ACHN (cell line): ENCODE results near the gene ABL2.
"Not testable (repeated sequence)": the region's sequence is repeated elsewhere in the genome, so short reads cannot be mapped to it uniquely, and the experiment has no call there.

Source experiments
- DNase-seq: peaks from one replicate; pipeline ENCODE4 v3.0.0-alpha.2; 2015
- in situ Hi-C: cut with HindIII; loops from 2 replicates; pipeline ENCODE4 v1.10.0; 2017; ENCODE audit warnings: low sequenced_read_pairs, low pct_ligation_motif_present, low pct_unique_long_range_greater_than_20kb

Gene ABL2

DNA sequence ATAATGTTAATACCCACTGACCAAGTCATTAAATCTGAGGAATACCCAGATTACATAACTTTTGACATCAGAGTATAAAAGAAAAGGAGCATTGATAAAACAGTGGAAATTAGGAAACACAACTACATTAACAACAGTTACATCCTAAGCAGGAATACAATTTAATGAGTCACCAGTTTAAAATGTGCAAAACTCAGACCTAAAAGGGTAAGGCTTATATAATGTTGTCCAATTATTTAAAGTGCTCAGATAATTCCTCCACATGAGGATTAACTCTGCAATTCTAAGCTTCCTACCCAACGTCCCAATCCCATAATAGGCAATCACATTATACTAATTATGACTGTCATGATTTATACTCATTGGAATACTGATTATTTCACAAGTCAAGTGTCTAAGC lies 50.5 kb downstream of the ABL2 start:
- in situ Hi-C loops, result no loop called here
- DNase-seq, result peak; percentile 8

DNA sequence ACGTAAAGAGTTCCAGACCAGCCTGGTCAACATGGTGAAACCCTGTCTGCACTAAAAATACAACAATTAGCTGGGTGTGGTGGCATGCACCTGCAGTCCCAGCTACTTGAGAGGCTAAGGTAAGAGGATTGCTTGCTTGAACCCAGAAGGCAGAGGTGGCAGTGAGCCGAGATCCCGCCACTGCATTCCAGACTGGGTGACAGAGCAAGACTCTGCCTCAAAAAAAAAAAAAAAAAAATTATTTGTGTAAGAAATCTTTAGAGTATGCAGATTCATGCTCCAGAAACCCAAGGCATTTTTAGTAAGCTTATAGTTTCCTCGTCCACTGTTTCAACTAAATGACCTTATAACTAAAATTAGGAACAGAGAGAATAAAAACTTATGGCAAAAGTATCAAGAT lies 51.3 kb downstream of the ABL2 start:
- in situ Hi-C loops, result no loop called here
- DNase-seq, result no peak

DNA sequence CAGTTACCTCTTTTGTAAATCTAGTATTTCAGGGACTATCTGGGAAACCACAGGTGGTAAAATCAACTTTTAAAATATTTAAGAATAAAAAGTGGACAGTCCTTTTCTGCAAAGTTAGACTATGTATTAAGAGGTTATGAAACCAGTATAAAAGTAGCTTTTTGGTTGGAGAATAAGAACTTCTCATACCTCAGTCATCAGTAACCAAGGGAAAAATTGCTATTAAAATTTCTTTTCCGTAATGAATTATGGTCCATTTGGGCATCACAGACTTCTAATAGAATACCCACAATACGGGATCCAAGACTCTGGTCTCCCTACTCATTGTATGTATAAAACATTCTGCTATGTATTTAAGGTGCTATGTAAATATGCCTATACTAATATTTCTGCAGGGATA lies 51.9 kb downstream of the ABL2 start:
- in situ Hi-C loops, result no loop called here
- no peak for DNase-seq

DNA sequence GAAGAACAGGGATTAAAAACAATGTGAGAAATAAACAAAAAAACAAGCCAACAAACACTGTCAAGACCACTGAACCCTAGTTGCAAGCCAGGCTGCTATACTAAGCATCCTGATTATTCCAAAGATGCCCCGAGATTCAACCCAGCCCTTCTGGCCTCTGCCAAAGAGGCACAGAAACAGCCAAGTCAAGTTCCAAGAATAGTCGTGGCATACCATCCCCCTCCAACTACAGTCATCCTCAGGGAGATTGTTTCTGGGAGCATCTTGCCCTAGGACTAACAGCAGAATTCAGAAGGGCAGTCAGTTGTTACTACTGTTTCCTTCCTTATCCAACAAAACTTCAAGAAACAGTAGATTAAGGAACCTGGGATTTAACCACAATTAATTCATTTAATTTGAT lies 52.3 kb downstream of the ABL2 start:
- no peak for DNase-seq
- in situ Hi-C loops, result no loop called here

DNA sequence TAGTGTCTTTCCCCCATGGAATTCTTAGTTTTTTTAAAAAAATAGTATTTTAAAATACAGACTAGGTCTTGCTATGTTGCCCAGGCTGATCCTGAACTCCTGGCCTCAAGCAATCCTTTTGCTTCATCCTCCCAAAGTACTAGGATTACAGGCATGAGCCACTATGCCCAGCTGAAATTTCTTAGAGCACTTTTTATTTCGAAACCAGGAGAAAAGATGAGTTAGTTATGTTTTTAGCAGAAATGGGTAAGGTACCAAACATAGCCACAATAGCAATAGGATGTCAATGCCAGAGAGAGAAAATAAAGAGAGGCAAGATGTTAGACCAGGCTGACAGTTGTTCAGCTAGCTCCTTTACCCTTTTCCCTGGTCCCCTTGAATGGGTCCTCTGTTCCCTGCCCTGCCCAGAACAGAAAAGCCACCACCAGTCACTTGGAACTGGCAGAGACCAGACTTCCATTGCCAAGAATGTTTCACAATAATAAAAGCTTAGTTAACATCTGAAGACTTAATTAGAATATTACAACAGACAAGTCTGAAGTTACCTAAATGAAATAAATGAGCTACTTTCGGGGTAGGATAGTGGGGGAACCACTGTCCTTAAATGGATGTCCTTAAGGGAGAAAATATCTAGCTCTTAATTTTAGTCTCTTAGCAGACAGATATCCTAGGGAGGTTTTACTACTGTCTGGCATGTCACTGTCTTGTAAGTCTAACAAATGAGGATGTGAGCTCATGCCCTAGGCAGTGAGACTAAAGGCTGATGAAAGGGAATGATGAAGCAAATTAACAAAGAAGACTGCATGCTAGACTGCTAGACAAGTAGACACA lies 54.3 kb downstream of the ABL2 start:
- DNase-seq, result no peak
- in situ Hi-C loops, result no loop called here

DNA sequence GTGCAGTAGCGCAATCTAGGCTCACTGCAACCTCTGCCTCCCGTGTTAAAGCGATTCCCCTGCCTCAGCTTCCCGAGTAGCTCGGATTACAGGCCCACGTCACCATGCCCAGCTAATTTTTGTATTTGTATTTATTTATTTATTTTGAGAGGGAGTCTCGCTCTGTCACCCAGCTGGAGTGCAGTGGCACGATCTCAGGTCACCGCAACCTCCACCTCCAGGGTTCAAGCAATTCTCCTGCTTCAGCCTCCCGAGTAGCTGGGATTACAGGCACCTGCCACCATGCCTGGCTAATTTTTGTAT lies 59.1 kb downstream of the ABL2 start:
- in situ Hi-C loops, DNase-seq: not testable (repeated sequence)

DNA sequence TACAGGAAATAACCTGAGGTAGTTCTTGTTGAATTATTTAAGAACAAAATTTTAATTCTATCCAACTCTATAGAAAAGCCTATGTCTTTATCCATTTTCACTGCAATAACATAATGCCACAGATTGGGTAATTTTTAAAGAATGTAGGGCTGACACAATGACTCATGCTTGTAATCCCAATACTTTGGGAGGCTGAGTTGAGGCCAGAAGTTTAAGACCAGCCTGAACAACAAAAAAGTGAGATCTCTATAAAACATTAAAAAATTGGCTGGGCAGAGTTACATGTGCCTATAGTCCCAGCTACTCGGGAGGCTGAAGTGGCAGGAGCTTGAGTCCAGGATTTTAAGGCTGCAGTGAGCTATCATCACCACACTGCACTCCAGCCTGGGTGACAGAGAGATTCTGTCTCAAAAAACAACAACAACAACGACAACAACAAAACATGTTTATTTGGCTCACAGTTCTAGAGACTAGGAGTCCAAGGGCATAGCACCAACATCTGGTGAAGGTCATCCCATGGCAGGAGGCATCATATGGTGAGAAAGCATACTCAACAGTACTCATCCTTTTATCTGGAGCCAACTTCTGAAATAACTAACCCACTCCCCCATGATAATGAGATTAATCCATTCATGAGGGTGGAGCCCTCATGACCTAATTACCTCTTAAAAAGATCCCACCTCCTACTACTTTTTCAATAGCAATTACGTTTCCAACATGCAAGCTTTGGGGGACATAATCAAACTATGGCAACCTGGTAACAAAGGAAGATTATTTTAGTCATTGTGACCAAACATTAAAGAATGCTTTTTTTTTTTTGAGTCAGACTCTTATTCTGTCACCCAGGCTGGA lies 59.6 kb downstream of the ABL2 start:
- in situ Hi-C loops, result no loop called here
- DNase-seq, result no peak

DNA sequence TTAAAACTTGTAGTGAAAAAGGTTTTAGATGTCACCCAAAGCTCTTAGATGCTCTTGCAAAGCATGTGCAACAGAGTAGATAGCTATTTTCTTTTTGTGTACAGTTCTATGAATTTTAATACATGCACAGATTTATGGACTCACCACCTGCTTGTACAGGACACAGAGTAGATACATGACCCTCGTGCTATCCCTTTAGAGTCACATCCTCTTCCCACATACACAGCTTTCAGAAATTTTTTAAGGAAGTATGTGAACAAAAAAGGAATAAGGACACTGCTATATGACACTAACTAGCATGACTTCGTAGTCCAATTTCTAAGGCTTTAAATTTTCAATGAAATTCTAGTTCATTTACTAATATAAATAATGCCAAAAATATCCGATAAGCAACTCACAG lies 60.9 kb downstream of the ABL2 start:
- no peak for DNase-seq
- in situ Hi-C loops, result no loop called here

DNA sequence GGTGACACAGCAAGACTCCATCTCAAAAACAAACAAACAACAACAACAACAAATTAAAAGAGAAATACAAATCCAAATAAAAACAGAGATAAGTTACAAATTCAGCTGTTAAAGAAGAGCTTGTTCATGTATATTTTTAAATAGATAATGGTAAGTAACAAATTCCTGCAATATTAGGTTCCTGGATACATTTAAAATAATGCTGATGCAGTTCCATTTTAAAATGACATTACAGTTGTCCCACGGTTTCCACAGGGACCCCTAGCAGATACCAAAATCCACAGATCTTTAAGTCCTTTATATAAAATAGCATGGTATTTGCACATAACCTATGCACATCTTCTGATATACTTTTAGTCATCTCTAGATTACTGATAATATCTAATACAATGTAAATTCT lies 61.5 kb downstream of the ABL2 start:
- in situ Hi-C loops, result no loop called here
- DNase-seq, result no peak

DNA sequence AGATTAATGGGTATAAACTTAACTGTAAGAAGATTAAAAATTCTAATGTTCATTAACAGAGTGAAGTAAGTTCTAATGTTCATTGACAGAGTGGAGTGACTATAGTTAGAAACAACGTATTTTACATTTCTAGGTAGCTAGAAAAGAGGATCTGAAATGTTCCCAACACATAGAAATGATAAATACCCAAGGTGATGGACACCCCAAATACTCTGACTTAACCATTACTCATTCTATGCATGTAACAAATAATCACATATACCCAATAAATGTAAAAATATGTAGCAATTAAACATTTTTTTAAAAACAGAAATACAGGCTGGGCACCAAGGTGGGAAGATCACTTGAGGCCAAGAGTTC lies 62.1 kb downstream of the ABL2 start:
- in situ Hi-C loops, result no loop called here
- no peak for DNase-seq

DNA sequence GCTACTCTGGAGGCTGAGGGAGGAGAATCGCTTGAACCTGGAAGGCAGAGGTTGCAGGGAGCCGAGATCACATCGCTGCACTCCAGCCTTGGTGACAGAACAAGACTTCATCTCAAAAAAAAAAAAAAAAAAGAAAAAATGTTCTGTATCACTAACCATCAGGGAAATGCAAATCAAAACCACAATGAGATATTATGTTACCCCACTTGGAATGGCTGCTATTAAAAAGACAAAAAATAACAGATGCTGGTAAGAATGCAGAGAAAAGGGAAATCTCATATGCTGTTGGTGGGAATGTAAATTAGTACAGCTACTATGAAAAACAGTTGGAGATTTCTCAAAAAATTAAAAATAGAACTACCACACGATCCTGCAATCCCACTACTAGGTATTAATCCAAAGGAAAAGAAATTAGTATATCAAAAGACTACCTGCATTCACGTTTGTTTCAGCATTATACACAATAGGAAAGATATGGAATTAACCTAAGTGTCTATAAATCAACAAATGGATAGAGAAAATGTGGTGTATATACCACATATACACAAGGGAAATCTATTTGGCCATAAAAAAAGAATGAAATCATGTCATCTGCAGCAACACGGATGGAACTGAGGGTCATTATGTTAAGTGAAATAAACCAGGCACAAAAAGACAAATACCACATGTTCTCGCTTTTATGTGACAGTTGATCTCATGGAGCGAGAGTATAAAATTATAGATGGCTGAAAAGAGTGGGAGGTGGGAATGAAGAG lies 62.6 kb downstream of the ABL2 start:
- in situ Hi-C loops, result no loop called here
- no peak for DNase-seq

DNA sequence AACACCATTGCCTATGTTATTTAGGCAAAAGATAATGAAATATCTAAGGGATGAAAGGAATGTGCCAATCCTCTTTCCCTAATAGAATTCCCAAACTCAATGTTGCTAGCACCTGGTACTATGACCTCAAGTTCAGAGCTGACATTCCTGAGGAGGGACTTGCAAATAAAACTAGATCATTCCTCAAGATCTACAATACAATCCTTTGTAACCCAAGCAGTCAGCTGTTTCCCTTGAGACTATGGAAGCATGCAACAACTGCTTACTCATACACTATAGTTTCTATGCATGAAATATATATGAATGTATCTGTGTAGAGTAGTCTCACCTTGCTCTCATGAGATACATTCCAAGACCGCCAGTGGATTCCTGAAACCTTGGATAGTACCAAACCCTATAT lies 65.0 kb downstream of the ABL2 start:
- DNase-seq, result no peak

DNA sequence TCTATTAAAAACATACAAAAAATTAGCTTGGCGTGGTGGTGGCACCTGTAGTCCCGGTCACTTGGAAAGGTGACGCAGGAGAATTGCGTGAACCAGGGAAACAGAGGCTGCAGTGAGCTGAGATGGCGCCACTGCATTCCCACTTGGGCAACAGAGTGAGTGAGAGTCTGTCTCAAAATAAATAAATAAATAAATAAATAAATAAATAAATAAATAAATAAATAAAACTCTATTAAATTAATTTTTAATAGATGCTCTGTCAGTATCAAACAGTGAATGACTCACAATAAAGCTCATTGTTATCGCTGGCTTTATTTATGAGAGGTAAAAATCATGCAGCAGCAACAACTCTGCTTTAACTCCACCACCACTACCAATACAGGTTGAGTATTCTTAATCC lies 72.8 kb downstream of the ABL2 start:
- no peak for DNase-seq
- in situ Hi-C loops, result no loop called here

More for the DNA sequence above, 65.0 kb downstream of the ABL2 start:
- in situ Hi-C loops, result no loop called here

DNA sequence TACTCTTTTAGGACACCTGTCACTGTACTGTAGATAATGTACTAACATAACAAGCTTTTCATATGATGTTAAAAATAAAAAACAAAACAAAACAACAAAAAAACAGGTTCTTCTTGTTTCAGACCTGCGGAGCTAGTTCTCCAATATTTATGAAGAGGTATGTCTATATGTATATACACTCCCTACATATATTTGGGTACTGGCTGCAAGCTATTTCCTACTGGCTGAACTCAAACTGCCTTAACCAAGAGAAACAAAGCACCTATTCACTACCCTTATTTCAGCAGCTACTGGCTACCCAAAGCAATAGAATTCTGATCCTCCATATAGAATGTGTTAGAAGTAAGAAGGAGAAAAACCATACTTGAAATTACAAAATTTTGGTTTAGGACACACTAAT lies 73.5 kb downstream of the ABL2 start:
- in situ Hi-C loops, result no loop called here
- no peak for DNase-seq

DNA sequence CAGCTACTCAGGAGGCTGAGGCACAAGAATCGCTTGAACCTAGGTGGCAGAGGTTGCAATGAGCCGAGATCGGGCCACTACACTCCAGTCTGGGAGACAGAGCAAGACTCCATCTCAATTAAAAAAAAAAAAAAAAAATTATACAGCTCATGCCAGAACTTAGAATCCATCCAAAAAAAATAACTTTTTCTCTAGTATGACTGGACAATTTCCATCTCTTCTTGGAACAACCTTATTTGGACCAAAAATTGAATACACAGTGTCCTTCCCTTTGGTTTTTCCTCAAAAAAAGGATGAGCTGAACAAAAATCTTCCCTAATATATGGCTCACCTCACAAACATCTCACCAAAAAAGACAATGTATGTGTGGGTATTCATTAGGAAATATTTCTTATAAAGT lies 73.9 kb downstream of the ABL2 start:
- in situ Hi-C loops, result no loop called here
- DNase-seq, result no peak

DNA sequence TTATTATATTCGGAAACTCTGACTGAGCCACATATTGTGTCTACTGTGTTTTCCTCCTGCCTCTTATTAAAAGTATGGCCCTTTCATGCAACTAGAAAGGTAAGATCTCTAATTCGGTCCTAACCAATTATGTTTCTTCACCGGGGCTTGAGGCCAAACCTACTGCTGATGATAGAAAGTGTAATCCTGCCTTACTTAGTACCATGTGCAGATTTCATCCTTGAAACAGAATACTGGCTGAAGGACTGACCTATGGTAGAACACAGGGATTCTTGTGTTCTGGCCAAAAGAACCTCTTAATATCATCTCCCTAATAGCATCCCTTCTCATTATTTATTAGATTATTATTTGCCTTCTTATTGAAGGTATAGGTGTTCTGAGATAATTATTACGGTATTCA lies 75.0 kb downstream of the ABL2 start:
- in situ Hi-C loops, result no loop called here
- no peak for DNase-seq

DNA sequence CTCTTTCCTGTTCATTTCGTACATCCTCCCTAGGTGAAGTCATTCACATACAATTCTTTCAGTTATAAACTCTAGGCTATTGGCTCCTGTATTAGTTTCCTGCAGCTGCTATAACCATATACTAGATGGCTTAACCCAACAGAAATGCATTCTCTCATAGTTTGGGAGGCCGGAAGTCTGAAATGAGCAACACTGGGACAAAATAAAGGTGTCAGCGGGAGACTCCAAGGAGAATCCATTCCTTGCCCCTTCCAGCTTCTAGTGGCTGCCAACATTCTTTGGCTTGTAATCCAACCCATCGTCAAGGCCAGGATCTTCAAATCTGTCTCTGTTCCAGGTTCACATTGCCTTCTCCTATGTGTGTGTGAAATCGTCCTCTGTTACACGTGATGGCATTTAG lies 76.3 kb downstream of the ABL2 start:
- no peak for DNase-seq
- in situ Hi-C loops, result no loop called here

DNA sequence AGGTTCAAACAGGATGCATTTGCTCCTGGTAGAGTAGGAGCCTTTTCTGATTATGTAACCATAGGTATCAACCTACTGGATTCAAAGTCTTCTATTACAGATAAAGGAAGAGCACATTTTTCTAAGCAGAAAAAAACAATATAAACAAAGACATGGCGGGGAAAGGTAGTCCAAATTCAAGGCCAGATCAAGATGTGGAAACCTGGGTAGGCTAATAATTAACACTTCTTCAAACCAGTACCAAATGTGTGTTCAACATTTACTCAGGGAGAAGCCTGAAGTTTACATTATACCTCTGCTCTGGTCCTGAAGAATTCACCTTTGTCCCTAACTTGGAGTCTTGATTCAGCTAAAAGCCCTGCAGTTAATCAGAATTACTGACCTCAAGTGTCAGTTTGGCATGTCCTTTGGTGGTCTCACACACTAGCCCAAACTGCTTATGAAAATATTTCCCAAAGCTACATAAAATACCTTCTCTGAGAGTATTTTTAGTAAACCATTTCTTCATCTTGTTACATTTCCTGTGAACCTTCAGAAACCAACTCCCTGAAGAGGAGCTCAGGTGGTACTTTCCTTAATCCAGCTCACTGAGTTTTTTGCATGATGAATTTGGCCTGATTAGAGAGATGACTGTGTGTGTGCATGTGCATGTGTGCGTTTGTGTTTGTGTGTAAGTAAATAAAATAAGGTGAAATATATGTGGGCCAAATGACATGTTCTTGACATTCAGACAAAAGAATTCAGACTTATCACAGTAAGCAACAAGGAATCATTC lies 77.4 kb downstream of the ABL2 start:
- in situ Hi-C loops, result no loop called here
- DNase-seq, result no peak

DNA sequence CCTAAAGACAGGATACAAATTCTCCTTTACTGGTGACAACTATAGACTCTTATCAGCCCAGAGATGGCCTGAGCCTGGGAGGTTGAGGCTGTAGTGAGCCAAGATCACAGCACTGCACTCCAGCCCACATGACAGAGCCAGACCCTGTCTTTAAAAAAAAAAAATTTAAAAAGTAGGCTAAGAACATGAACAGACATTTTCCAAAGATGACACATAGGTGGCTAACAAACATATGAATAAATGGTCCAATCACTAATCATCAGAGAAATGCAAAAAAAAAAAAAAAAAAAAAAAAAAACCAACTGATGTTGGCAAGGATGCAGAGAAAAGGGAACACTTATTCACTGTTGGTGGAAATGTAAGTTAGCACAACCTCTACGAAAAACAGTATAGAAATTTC lies 82.6 kb downstream of the ABL2 start:
- DNase-seq, result no peak
- in situ Hi-C loops, result no loop called here
